NCI-H510A treated with DMSO at 0.1 percent for 48 hours (cell line): ENCODE results near the gene ZNF91.
"Not testable (repeated sequence)": the region's sequence is repeated elsewhere in the genome, so short reads cannot be mapped to it uniquely, and the experiment has no call there.

ENCODE experiments used
- DNase-seq: peaks from one replicate; lab custom pipeline; 2025; lab: John Stamatoyannopoulos, UW

ZNF91 gene

DNA sequence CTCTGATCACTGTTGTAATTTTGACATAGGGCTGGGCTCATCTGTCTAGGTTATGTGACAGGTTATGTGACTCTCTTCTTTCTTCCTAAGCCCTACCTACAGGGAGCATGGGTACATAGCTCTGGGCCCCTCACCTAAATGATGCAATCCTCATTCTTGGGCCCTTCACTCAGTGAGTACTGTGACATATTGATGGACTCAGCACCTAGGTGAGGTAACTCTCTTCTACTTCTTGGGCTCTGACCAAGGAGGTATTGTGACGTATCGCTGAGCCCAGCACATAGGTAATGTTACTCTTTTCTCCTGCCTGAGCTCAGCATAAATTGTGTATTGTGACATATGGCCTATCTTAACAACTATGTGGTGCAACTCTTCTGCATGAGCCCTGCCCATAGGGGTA is 76.3 kb downstream of the ZNF91 start:
- not testable (repeated sequence) for DNase-seq

DNA sequence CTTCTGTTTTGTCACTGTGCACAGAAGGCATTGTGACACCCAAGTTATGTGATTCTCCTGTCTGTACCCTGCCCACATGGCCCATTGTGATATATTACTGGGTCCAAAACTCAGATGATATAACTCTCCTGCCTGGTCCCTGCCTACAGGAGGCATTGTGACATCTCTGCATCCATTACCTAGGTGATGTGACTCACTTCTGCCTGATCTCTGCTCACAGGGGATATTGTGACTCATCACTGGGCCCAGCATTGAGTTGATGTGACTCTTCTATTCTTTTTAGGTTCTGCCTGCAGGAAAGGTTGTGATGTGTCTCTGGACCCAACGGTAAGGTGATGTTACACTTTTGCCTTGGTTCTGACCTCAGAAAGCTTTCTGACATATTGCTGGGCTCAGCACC is 77.1 kb downstream of the ZNF91 start:
- DNase-seq = no peak

DNA sequence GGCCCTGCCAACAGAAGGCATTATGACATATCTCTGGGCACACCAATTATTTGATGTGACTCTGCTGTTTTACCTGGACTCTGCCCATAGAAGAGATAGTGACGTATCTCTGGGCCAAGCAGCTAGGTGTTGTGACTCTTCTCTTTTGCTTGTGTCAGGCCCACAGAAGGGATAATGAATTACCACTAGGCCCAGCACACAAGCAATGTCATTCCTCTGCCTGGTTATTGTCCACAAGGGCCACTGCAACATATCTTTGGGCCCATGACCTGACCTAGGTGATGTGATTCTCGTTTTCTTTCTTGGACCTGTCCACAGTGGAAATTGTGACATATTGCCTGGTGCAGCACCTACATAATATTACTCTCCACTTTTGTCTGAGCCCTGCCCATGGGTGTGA is 80.0 kb downstream of the ZNF91 start:
- DNase-seq = no peak

DNA sequence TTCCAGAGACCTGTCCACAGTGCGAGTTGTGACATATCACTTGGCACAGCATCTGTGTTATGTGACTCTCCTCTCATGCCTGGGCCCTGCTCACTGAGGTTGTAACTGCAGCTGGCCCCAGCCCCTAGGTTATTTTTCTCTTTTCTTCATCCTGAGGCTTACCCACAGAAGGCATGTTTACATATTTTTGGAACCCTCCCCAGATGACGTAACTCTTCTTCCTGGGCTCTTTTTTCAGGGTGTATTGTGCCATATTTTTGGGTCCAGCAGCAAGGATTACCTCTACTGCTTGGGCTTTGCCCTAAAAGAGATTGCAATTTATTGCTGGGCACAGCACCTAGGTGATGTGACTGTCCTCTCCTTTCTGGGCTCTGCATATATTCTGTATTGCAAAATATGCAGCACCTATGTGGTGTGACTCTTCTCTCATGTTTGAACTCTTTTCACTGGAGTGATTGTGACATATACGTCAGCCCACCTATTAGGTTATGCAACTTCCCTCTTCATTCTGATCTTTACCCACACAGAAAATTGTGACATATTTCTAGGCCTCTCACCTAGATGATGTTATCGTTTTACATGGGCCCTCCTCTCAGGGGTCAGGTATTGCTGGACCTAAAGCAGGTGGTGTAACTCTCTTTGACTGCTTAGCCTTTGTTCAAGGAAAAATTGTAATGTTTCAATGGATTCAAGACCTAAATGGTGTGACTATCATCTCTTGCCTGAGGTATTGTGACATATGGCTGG is 80.6 kb downstream of the ZNF91 start:
- DNase-seq = no peak

DNA sequence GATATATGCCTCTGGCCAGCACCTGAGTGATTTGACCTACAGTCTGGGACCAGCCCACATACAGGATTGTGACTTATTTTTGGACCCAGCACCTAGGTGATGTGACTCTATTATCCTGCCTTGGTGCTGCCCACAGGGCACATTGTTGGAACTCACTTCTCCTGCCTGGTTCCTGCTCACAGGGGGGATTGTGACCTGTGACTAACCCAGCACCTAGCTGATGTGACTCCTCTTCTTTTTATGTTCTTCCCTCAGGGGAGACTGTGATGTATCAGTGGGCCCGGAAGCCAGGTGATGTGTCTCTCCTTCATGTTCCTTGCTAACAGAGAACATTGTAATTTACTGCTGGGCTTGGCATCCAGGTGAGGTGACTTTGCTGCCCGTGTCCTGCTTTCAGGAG is 82.1 kb downstream of the ZNF91 start:
- DNase-seq = no peak

DNA sequence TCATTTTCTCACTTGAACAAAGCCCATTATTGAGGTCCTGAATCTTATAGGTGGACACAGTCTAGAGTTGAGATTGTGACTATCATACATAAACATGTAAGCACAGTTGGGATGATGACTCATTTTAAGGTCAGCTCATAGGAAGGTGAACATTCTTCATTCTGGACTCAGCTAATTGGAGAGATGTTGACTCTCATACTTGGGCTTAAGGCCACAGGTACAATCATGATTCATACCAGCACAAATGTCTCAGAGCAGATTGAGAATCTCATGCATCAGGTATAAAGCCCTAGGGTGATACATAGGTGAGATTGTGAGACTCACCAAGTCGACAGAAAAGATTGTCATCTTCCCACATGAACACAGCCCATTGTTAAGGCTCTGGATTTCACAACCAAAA is 82.8 kb downstream of the ZNF91 start:
- DNase-seq = no peak

DNA sequence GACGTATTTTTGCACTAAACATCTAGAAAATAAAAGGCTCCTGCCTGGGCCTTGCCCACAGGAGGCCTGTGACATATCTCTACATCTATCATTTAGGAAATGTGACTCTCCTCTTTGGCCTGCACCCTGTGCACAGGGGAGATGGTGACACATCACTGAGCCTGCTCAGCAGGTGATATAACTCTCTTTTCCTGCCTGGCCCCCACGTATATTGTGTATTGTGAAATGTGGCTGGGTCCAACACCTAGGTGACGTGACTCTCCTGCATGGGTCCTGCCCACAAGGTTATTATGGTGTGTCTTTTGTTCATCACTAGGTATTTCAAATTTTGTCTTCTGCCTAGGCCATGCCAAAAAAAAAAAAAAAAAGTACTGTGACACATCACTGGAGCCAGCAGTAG is 83.7 kb downstream of the ZNF91 start:
- no peak for DNase-seq

DNA sequence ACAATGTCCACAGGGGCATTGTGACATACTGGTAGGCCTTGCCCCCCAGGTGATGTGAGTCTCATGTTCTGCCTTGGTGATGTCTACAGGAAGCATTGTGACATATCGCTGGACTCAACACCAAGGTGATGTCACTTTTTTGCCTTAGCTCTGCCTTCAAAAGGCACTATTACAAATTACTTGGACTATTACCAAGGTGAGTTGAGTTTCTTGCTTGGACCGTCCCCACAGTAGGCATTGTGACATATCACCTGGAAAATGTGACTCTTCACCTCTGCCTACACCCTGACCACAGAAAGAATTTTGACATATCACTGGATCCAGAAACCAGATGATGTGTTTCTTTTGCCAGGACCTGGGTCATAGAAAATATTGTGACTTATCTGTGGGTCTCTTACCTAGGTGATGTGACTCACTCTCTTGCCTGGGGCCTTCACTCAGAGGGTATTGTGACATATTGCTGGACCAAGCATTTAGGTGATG is 84.5 kb downstream of the ZNF91 start:
- no peak for DNase-seq

DNA sequence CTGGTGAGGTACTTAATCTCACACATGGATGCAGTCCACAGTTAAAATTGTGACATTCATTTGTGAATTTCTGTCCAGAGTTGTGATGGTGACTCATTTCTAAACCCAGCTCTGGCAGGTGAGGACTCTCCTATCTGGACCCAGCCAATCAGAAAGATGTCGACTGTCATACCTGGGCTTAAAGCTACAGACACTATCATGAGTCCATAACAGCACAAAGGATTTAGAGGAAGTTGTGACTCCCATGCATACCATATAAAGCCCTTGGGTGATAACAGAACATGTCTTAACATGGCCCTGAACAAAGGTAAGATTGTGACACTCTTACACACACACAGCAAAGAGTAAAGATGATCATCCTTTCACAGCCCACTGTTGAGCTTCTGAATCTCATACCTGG is 85.3 kb downstream of the ZNF91 start:
- no peak for DNase-seq

DNA sequence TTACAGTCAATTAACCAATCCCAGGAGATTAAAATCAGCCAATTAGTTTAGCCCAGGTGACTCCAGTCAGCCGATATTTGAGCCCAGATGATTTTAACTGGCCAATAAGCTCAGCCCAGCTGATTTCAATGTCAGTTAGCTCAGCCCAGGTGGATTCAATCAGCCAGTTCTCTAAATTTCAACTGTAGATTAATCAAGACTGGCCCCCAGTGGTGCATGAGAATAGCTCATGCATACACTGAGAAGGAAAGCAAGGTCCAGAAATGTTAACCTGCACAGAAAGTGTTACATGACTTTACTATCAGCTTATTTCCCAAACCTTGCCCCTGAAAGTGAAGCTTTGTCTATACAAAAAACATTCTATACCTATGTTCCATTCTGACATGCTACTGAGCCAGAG is 89.7 kb downstream of the ZNF91 start:
- DNase-seq = no peak

DNA sequence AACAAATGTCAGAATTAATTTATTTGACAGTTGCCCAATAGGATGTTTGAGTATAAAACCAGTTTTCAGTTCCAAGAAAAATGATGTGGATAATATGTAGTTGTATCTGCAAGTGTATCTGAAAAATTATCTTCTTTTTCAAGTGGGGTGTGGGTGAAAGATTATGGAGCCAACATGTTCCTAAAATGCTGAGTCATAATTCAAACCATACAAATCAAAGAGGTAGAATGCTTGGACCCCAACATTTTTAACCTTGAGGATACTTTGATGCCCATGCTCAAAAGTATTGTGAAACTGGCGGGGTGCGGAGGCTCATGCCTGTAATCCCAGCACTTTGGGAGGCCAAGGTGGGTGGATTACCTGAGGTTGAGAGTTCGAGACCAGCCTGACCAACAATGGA is 91.0 kb downstream of the ZNF91 start:
- no peak for DNase-seq

DNA sequence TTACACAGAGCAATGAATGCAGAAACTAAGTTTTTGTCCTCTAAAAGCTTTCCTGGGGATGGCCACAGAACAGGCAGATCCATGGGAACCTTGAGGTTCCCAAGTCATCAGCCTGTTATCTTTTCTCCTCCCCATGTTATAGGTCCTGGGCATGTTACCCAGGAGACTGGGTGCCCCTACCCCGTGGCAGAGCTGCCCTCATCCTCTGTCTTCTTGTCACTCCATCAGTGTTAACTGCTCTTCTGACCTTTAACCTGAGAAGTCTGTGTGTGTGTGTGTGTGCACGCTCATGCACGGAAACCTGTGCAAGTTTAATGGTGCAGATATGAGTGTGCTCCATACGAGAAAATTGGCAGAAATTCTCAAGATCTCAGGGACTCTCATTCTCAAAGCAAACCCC is 101.1 kb downstream of the ZNF91 start:
- no peak for DNase-seq

DNA sequence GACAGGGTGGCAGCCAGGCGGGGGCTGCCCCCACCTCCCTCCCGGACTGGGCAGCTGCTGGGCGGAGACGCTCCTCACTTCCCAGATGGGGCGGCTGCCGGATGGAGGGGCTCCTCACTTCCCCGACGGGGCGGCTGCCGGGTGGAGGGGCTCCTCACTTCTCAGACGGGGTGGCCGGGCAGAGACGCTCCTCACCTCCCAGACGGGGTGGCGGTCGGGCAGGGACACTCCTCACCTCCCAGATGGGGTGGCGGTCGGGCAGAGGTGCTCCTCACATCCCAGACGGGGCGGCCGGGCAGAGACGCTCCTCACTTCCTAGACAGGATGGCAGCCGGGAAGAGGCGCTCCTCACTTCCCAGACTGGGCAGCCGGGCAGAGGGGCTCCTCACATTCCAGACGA is 105.3 kb downstream of the ZNF91 start:
- DNase-seq = not testable (repeated sequence)
